Measurements from ENCODE around the gene VEZT.

- TF ChIP-seq CTCF (IDR thresholded peaks at IDR 0.05; ENCODE audit: low read depth, low read length), result no peak
- no peak for TF ChIP-seq POLR2A (IDR thresholded peaks at IDR 0.05; ENCODE audit: extremely low read depth, insufficient read length)
- no peak for TF ChIP-seq MYC (IDR thresholded peaks at IDR 0.05; ENCODE audit: low read depth, low read length)
These were observed 3.7 kb upstream of the VEZT start for GRCh38 chr12:95213928-95214327.

Data from NB4 (cell line).